Dermis blood vessel endothelial cell (primary cell): ENCODE results near the gene GEMIN5. TPM values are rescaled to one million over a fixed set of nuclear protein-coding genes. Genes with fewer than 3 reads are reported as not detected.
A peak's percentile ranks its signal among the peaks of the same experiment; 100 is the strongest.
"Not testable (repeated sequence)": the region's sequence is repeated elsewhere in the genome, so short reads cannot be mapped to it uniquely, and the experiment has no call there.

ENCODE experiments used
- DNase-seq: peaks from one replicate; pipeline ENCODE4 v3.0.0; 2010
- total RNA-seq: library from RNA; depleted of rRNA; stranded (reverse); fragments of >200 nt; gene quantifications from 2 replicates; pipeline ENCODE4 v1.2.3, GENCODE V29; 2014

The GEMIN5 gene, protein sequence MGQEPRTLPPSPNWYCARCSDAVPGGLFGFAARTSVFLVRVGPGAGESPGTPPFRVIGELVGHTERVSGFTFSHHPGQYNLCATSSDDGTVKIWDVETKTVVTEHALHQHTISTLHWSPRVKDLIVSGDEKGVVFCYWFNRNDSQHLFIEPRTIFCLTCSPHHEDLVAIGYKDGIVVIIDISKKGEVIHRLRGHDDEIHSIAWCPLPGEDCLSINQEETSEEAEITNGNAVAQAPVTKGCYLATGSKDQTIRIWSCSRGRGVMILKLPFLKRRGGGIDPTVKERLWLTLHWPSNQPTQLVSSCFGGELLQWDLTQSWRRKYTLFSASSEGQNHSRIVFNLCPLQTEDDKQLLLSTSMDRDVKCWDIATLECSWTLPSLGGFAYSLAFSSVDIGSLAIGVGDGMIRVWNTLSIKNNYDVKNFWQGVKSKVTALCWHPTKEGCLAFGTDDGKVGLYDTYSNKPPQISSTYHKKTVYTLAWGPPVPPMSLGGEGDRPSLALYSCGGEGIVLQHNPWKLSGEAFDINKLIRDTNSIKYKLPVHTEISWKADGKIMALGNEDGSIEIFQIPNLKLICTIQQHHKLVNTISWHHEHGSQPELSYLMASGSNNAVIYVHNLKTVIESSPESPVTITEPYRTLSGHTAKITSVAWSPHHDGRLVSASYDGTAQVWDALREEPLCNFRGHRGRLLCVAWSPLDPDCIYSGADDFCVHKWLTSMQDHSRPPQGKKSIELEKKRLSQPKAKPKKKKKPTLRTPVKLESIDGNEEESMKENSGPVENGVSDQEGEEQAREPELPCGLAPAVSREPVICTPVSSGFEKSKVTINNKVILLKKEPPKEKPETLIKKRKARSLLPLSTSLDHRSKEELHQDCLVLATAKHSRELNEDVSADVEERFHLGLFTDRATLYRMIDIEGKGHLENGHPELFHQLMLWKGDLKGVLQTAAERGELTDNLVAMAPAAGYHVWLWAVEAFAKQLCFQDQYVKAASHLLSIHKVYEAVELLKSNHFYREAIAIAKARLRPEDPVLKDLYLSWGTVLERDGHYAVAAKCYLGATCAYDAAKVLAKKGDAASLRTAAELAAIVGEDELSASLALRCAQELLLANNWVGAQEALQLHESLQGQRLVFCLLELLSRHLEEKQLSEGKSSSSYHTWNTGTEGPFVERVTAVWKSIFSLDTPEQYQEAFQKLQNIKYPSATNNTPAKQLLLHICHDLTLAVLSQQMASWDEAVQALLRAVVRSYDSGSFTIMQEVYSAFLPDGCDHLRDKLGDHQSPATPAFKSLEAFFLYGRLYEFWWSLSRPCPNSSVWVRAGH (N-terminal part only)
- 19.7 and 27.5 TPM in 2 replicates for total RNA-seq

GRCh38 chr5:154937718-154938466, at the start of gene GEMIN5:
Gene GEMIN5 (minus strand): TSS chr5:154938211. CDS start chr5:154938133, 78 bp downstream.
- peak; percentile 93 for DNase-seq

DNA sequence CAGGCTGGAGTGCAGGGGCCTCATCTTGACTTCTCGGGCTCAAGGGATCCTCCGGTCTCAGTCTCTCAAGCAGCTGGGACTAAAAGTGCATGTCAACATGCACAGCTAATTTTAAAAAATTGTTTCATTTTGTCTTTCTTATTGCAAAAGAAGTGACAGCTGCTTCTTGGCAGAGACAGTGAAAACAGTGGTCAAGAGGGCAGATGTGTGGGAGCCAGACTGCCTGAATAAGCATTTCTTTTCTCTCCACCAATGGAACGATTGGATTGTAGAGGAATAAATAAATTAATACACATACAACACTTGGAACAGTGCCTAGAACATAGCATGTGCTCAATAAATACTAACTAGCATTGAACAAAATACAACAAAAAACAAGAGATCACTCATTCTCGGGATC, 48.1 kb upstream of the GEMIN5 start:
- DNase-seq: no peak

- no peak for DNase-seq
Observed at GRCh38 chr5:154984946-154985516, 47.0 kb upstream of the GEMIN5 start.

DNA sequence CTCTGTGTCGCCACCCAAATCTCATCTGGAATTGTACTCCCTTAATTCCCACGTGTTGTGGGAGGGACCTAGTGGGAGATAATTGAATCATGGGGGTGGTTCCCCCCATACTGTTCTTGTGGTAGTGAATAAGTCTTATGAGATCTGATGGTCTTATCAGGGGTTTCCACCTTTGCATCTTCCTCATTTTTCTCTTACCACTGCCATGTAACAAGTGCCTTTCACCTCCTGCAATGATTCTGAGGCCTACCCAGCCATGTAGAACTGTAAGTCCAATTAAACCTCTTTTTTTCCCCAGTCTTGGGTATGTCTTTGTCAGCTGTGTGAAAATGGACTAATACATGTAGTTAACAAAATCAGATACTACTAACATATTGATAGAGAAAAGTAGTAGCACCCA, 40.3 kb upstream of the GEMIN5 start:
- DNase-seq: not testable (repeated sequence)

DNA sequence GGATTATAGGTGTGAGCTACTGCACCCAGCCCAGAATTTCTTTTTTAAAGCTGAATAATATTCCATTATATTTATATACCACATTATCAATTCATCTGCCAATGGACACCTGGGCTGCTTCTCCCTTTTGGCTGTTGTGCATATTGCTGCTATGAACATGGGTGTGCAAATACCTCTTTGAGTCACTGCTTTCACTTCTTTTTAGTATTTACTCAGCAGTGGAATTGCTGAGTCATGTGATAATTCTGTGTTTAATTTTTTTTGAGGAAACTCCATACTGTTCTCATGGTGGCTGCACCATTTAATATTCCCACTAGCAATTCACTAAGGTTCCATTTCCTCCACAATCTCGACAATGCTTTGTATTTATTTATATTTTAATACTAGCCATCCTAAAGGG, 39.4 kb upstream of the GEMIN5 start:
- no peak for DNase-seq

- not testable (repeated sequence) for DNase-seq
Observed at GRCh38 chr5:154976082-154976481, 38.1 kb upstream of the GEMIN5 start.

DNA sequence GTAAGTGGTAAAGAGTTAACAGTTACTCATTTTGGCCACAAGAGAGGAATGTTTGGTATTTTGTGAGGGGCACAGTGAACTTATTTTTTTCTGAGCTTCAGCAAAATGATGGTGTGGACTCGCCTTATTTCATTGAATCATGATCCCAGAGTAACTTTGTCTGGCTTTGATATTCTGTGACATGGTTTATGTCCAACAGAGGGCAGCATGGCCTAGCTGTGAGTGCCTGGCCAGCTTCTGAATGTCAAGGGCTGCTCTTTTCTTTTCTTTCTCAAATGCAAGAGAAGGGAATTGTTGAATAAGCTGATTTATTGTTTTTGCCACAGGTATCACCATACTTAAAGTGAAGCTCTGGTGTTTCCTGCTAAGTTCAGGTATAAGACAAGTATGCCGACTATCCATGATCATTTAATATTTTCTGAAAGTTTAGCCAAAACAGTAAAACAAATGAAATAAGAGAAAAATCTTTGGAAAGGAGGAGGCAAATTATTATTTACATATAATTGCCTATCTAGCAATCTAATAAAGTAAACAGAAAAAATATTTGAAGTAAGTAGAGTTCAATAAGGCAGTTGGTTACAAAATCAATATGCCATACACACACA, 34.6 kb upstream of the GEMIN5 start:
- peak; percentile 83 for DNase-seq

GRCh38 chr5:154971501-154971900, 33.5 kb upstream of the GEMIN5 start:
- DNase-seq: no peak

DNA sequence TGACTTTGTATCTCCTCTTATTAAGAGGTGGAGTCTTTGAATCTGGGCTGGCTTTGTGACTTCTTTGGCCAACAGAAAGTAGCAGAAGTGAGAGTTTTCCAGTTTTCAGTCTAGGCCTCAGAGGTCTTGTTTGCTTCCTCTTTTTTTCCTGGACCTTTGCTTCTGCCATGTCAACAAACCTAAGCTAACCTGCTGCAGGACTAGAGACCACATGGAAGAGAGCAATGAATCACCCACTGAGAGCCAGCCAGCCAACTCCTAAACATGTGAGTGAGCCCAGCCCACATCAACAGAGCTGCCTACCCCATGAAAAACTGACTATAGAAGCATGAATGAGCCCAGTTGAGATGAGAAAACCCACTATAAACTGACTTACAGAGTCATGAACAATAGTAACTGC, 32.7 kb upstream of the GEMIN5 start:
- peak; percentile 60 for DNase-seq

- no peak for DNase-seq
Observed at GRCh38 chr5:154968953-154969352, 30.9 kb upstream of the GEMIN5 start.

- peak; percentile 68 for DNase-seq
Observed at GRCh38 chr5:154967421-154968024, 29.5 kb upstream of the GEMIN5 start.

- DNase-seq: peak; percentile 21
Observed at GRCh38 chr5:154966874-154967273, 28.9 kb upstream of the GEMIN5 start.

- DNase-seq: peak; percentile 95
Observed at GRCh38 chr5:154966081-154966841, 28.2 kb upstream of the GEMIN5 start.

GRCh38 chr5:154962494-154962893, 24.5 kb upstream of the GEMIN5 start:
- DNase-seq: peak; percentile 53

DNA sequence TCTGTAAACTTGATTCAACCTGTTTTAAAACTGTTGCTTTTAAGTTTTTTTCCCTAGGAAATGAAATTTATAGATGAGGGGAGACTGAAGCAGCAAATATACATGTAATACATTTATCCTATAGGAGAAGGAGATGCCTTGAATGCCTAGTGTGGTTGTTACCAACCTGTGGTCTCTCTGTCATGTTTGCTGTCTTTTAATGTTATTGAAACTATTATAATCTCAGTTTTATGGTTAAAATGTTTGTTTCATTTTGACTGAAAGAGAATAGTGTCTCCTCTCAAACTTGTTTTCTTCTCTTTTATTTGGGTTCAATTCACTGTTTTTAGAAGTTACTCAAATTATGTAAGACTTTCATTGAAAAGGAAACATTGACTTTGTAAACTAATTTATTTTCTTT, 18.7 kb upstream of the GEMIN5 start:
- DNase-seq: no peak

- DNase-seq: no peak
Observed at GRCh38 chr5:154949781-154950180, 11.8 kb upstream of the GEMIN5 start.

- no peak for DNase-seq
Observed at GRCh38 chr5:154948313-154948712, 10.3 kb upstream of the GEMIN5 start.

DNA sequence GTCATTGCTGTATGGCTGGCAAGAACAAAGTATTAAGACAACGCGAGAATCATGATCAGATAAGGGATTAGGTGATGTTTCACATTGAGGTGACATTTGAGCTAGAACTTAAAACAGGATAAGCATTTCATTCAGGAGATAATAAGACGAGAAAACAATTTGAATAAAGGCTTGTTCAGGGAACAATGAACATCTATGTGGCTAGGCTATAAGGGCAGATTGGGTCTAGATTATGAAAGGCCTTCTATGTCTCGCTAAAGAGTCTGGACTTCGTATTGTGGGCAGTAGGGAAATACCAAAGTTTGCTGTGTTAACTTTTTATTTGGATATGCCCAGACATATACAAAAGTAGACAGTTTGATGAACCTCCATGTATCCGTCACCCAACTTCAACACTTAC, 9.8 kb upstream of the GEMIN5 start:
- DNase-seq: no peak

DNA sequence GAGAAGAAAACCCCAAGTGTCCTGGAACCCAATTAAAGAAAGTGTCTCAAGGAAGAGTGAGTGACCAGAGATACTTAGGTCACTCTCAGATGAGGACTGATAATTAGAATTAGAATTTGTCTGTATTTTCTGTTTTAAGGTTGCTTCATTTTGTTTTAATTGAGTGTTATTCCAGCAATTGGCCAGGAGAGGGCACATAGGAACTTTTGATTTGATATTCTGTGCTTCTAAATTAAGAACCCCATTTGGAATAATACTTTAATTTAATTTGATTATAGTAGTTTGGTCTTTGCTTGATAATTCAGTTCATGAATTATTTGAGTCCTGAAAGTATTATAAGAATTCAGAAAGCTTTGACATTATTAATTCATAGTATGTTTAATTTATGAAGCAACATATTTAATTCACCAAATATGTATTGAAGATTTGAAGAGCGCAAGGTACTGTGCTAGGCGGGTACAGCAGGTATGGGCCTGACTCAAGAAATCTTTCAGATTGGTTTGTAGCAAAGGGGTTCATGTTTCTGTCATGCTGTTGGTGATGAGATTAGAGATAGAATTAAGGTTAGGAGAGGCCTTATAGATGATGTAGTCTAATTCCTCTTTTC, 7.8 kb upstream of the GEMIN5 start:
- DNase-seq: peak; percentile 63
